ENCODE results near the gene OR8B3. TPM values are rescaled to one million over a fixed set of nuclear protein-coding genes. Genes with fewer than 3 reads are reported as not detected.

Gene OR8B3
- not detected for total RNA-seq

- CTCF ChIA-PET = no interaction called here
- Mint-ChIP-seq H3K27me3 (no peaks in the 10 kb centered on the region), H3K27ac (no peak within 1 kb of the TSS), H3K36me3 (no peaks in the 10 kb centered on the region), H3K4me3 (no peak within 1 kb of the TSS), H3K9me3 (ENCODE audit: low read depth) (no peaks in the 10 kb centered on the region), H3K4me1 (peaks cover 2% of the 10 kb centered on the region)
- DNase-seq (no peak), ATAC-seq (no peak)
Measured at GRCh38 chr11:124398924-124399323, at the start of gene OR8B3. TSS of gene OR8B3 (minus strand) at chr11:124399024. CDS start at chr11:124397351, 1,673 bp downstream.

- no peaks in the 10 kb centered on the region for H3K27me3 Mint-ChIP-seq
Measured at GRCh38 chr11:124446916-124447315, 48.1 kb upstream of the OR8B3 start.

GRCh38 chr11:124445646-124446150, 46.9 kb upstream of the OR8B3 start, which contains the start of gene OR8B8:
TSS of gene OR8B8 (minus strand) at chr11:124445696. CDS start at chr11:124441085, 4,611 bp downstream.
- no peaks in the 10 kb centered on the region for H3K27me3 Mint-ChIP-seq
- no peaks in the 10 kb centered on the region for H3K36me3 Mint-ChIP-seq
- H3K4me1 Mint-ChIP-seq = no peaks in the 10 kb centered on the region
- H3K9me3 Mint-ChIP-seq (ENCODE audit: low read depth) = no peaks in the 10 kb centered on the region
- CTCF ChIA-PET = no interaction called here
- H3K27ac Mint-ChIP-seq = no peak within 1 kb of the TSS
- ATAC-seq (no peak), DNase-seq (no peak)
- H3K4me3 Mint-ChIP-seq = no peak within 1 kb of the TSS

More at GRCh38 chr11:124446916-124447315, 48.1 kb upstream of the OR8B3 start:
- DNase-seq (no peak), ATAC-seq (no peak)
- H3K36me3 Mint-ChIP-seq = no peaks in the 10 kb centered on the region
- CTCF ChIA-PET = no interaction called here
- no peak overlapping the region for H3K27ac Mint-ChIP-seq
- H3K4me3 Mint-ChIP-seq = no peak overlapping the region
- no peaks in the 10 kb centered on the region for H3K9me3 Mint-ChIP-seq (ENCODE audit: low read depth)
- H3K4me1 Mint-ChIP-seq = no peaks in the 10 kb centered on the region

- H3K9me3 Mint-ChIP-seq (ENCODE audit: low read depth) = no peaks in the 10 kb centered on the region
- CTCF ChIA-PET = no interaction called here
- no peaks in the 10 kb centered on the region for H3K27me3 Mint-ChIP-seq
Measured at GRCh38 chr11:124442847-124443246, 44.0 kb upstream of the OR8B3 start.

GRCh38 chr11:124442442-124442841, 43.6 kb upstream of the OR8B3 start:
- DNase-seq (no peak), ATAC-seq (no peak)
- H3K36me3 Mint-ChIP-seq = no peaks in the 10 kb centered on the region
- H3K4me3 Mint-ChIP-seq = no peak overlapping the region
- H3K27ac Mint-ChIP-seq = no peak overlapping the region
- no peaks in the 10 kb centered on the region for H3K27me3 Mint-ChIP-seq
- H3K4me1 Mint-ChIP-seq = no peaks in the 10 kb centered on the region
- CTCF ChIA-PET = no interaction called here
- no peaks in the 10 kb centered on the region for H3K9me3 Mint-ChIP-seq (ENCODE audit: low read depth)

More at GRCh38 chr11:124442847-124443246, 44.0 kb upstream of the OR8B3 start:
- no peak overlapping the region for H3K27ac Mint-ChIP-seq
- no peaks in the 10 kb centered on the region for H3K4me1 Mint-ChIP-seq
- H3K4me3 Mint-ChIP-seq = no peak overlapping the region
- no peaks in the 10 kb centered on the region for H3K36me3 Mint-ChIP-seq
- DNase-seq (no peak), ATAC-seq (no peak)

- no peaks in the 10 kb centered on the region for H3K27me3 Mint-ChIP-seq
- CTCF ChIA-PET = no interaction called here
- ATAC-seq (no peak), DNase-seq (no peak)
- H3K27ac Mint-ChIP-seq = no peak overlapping the region
- no peaks in the 10 kb centered on the region for H3K9me3 Mint-ChIP-seq (ENCODE audit: low read depth)
- no peaks in the 10 kb centered on the region for H3K36me3 Mint-ChIP-seq
- H3K4me3 Mint-ChIP-seq = no peak overlapping the region
- no peaks in the 10 kb centered on the region for H3K4me1 Mint-ChIP-seq
Measured at GRCh38 chr11:124441519-124441918, 42.7 kb upstream of the OR8B3 start.

GRCh38 chr11:124441081-124441480, 42.3 kb upstream of the OR8B3 start:
- Mint-ChIP-seq H3K36me3 (no peaks in the 10 kb centered on the region), H3K27me3 (no peaks in the 10 kb centered on the region), H3K27ac (no peak overlapping the region), H3K4me3 (no peak overlapping the region), H3K9me3 (ENCODE audit: low read depth) (no peaks in the 10 kb centered on the region), H3K4me1 (no peaks in the 10 kb centered on the region)
- no peak for ATAC-seq
- CTCF ChIA-PET = no interaction called here
- DNase-seq = no peak

GRCh38 chr11:124440608-124441007, 41.8 kb upstream of the OR8B3 start:
- Mint-ChIP-seq H3K4me1 (no peaks in the 10 kb centered on the region), H3K36me3 (no peaks in the 10 kb centered on the region), H3K9me3 (ENCODE audit: low read depth) (no peaks in the 10 kb centered on the region), H3K27ac (no peak overlapping the region), H3K27me3 (no peaks in the 10 kb centered on the region), H3K4me3 (no peak overlapping the region)
- no peak for ATAC-seq
- CTCF ChIA-PET = no interaction called here
- DNase-seq = no peak

- no peak for DNase-seq
- CTCF ChIA-PET = no interaction called here
- H3K4me3 Mint-ChIP-seq = no peak overlapping the region
Measured at GRCh38 chr11:124434699-124435098, 35.9 kb upstream of the OR8B3 start.

GRCh38 chr11:124429599-124429998, 30.8 kb upstream of the OR8B3 start:
- no peak overlapping the region for H3K4me3 Mint-ChIP-seq
- ATAC-seq = no peak
- no peaks in the 10 kb centered on the region for H3K27me3 Mint-ChIP-seq
- no peaks in the 10 kb centered on the region for H3K9me3 Mint-ChIP-seq (ENCODE audit: low read depth)
- CTCF ChIA-PET = interaction anchor here (1.1 kb wide), 1 partner anchor 13 kb away, joined by 4 read pairs; no protein-coding TSS in a partner anchor
- H3K27ac Mint-ChIP-seq = no peak overlapping the region
- no peaks in the 10 kb centered on the region for H3K36me3 Mint-ChIP-seq
- DNase-seq = no peak
- H3K4me1 Mint-ChIP-seq = no peaks in the 10 kb centered on the region

More at GRCh38 chr11:124434699-124435098, 35.9 kb upstream of the OR8B3 start:
- Mint-ChIP-seq H3K36me3 (no peaks in the 10 kb centered on the region), H3K9me3 (ENCODE audit: low read depth) (no peaks in the 10 kb centered on the region), H3K4me1 (no peaks in the 10 kb centered on the region), H3K27ac (no peak overlapping the region), H3K27me3 (no peaks in the 10 kb centered on the region)
- no peak for ATAC-seq

GRCh38 chr11:124424384-124424921, 25.6 kb upstream of the OR8B3 start, which contains the start of gene OR8B4:
TSS of gene OR8B4 (minus strand) at chr11:124424871. CDS start at chr11:124424871, 0 bp downstream.
- Mint-ChIP-seq H3K4me3 (no peak within 1 kb of the TSS), H3K36me3 (no peaks in the 10 kb centered on the region), H3K27ac (no peak within 1 kb of the TSS), H3K27me3 (peaks cover 2% of the 10 kb centered on the region), H3K4me1 (no peaks in the 10 kb centered on the region), H3K9me3 (ENCODE audit: low read depth) (no peaks in the 10 kb centered on the region)
- DNase-seq = no peak
- CTCF ChIA-PET = no interaction called here
- ATAC-seq = no peak

GRCh38 chr11:124421043-124421442, 22.2 kb upstream of the OR8B3 start:
- no peak for ATAC-seq
- no peaks in the 10 kb centered on the region for H3K4me1 Mint-ChIP-seq
- CTCF ChIA-PET = no interaction called here
- H3K27me3 Mint-ChIP-seq = peaks cover 13% of the 10 kb centered on the region
- no peaks in the 10 kb centered on the region for H3K36me3 Mint-ChIP-seq
- DNase-seq = no peak
- no peak overlapping the region for H3K27ac Mint-ChIP-seq
- H3K4me3 Mint-ChIP-seq = no peak overlapping the region
- H3K9me3 Mint-ChIP-seq (ENCODE audit: low read depth) = no peaks in the 10 kb centered on the region

GRCh38 chr11:124415356-124415923, 16.6 kb upstream of the OR8B3 start:
- CTCF ChIA-PET = interaction anchor here (0.7 to 2.1 kb wide), 7 partner anchors 13 to 423 kb away, joined by 3 to 10 read pairs (median 4); partner anchors contain the start of gene SPA17
- Mint-ChIP-seq H3K4me1 (no peaks in the 10 kb centered on the region), H3K36me3 (no peaks in the 10 kb centered on the region), H3K27ac (no peak overlapping the region), H3K9me3 (ENCODE audit: low read depth) (no peaks in the 10 kb centered on the region), H3K27me3 (peaks cover 12% of the 10 kb centered on the region), H3K4me3 (no peak overlapping the region)
- DNase-seq (no peak), ATAC-seq (no peak)

- H3K4me1 Mint-ChIP-seq = no peaks in the 10 kb centered on the region
- CTCF ChIA-PET = interaction anchor here (1.5 to 1.9 kb wide), 2 partner anchors 8 to 99 kb away, joined by 3 to 6 read pairs; no protein-coding TSS in a partner anchor
- DNase-seq (no peak), ATAC-seq (no peak)
- H3K27ac Mint-ChIP-seq = no peak overlapping the region
- no peak overlapping the region for H3K4me3 Mint-ChIP-seq
- H3K27me3 Mint-ChIP-seq = peaks cover 21% of the 10 kb centered on the region
- H3K9me3 Mint-ChIP-seq (ENCODE audit: low read depth) = no peaks in the 10 kb centered on the region
- no peaks in the 10 kb centered on the region for H3K36me3 Mint-ChIP-seq
Measured at GRCh38 chr11:124409906-124410305, 11.1 kb upstream of the OR8B3 start.

All from activated CD8-positive, alpha-beta memory T cell treated with anti-CD3 and anti-CD28 coated beads, Interleukin-2, amount 10 ng/mL, durations not matched to agents 7 days and 5 days (primary cell).